ENCODE measurements around the gene OR52E4.

OR52E4 gene

DNA sequence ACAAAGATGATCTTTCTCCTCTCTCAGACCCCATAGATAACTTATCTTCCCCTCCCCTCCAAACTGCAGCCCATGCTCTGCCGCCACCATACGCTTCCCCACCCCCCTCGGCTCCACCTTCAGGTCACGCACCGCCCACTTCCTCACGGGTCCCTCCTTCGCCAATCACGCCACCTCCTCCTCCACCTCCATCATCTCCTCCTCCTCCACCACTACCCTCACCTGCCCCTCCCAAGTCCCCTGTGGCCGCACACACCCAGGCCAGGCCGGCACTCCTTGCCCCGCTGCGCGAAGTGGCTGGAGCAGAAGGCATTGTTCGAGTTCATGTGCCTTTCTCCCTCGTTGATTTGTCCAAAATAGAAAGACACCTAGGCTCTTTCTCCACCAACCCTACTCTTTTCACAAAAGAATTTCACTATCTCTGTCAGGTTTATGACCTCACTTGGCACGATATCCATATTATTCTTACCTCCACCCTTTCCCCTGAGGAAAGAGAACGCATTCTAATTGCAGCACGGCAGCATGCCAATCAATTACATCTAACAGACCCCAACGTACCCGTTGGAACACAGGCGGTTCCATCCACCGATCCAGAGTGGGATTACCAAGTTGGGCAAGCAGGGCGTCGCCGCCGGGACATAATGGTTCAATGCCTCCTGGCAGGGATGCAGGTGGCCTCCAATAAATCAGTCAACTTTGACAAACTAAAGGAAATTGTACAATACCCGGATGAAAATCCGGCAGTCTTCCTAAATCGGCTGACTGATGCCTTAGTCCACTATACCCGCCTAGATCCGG, 49.3 kb downstream of the OR52E4 start:
- DNase-seq = no peak

DNA sequence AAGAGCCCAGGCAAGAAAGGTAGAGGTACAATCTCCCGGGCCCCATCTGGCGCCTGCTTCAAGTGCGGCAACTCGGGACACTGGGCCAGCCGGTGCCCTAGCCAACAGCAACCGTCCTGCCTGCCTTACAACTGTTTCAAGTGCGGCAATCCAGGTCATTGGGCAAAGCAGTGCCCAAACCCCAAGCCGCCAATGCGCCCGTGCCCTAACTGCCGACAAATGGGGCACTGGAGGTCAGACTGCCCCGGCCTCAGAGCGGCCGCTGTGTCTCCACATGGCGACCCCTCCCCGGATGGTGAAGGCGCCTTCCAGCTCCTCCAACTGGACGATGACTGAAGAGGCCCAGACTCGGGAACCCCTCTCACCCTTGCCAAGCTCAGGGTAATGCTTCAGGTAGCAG, 50.2 kb downstream of the OR52E4 start:
- no peak for DNase-seq

DNA sequence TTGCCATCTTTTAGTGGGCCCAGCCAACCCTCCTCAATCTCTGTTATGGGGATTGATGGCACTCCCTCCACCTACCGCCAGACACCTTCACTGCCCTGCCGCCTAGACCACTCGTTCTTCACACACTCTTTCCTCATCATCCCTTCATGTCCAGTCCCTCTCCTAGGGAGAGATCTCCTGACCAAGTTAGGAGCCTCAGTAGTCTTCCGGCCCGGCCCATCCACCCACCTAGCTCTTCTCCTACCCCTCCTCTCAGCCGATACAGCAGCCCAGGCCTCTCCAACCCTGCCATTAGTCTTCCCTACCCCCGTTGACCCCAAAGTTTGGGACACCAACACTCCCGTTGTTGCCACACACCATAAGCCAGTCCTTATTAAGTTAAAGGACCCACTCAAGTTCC, 50.6 kb downstream of the OR52E4 start:
- no peak for DNase-seq

DNA sequence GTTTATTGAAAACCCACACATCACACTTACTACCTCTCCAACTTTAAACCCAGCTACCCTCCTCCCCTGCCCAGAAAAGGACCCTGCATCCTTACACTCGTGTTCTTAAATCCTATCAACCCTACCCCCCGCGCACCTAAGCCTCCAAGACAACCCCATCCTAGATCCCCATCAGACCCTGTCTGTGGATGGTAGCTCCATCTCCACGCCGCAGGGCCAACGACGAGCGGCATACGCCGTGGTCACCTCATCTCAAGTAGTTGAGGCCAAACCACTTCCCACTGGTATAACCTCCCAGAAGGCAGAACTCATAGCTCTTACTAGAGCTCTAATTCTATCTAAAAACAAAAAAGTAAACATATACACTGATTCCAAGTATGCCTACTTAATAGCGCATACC, 52.2 kb downstream of the OR52E4 start:
- no peak for DNase-seq

DNA sequence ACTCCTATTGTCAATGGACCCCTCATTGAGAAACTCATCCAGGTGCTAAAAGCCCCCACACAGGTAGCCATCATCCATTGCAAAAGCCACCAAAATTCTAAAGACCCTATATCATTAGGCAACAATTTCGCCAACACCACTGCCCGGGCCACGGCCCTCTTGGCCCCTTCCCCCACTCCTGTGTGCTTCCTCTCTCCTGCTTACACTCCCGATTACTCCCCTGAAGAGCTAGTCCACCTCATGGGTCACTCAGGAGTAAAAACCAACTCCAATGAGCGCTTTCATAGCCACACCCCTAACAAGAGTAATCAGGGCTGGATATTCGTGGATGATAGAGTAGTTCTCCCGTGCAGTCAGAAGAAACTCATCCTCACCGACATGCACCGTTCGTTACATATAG, 52.7 kb downstream of the OR52E4 start:
- no peak for DNase-seq
